Endodermal cell (in vitro differentiated cells): Measurements from ENCODE around the gene SLC16A12. TPM values are rescaled to one million over a fixed set of nuclear protein-coding genes. Genes with fewer than 3 reads are reported as not detected.

Experiments
- DNase-seq: peaks from one replicate; pipeline ENCODE4 v3.0.0-alpha.2; 2017
- H3K27ac ChIP-seq: 2 replicates; pipeline ENCODE4 v1.5.1; 2013; ENCODE audit warnings: mild to moderate bottlenecking, low read depth, low read length, moderate library complexity
- H3K27me3 ChIP-seq: 2 replicates; pipeline ENCODE4 v1.6.1; 2013; ENCODE audit warnings: mild to moderate bottlenecking, low read length, moderate library complexity; ENCODE audit not compliant: insufficient read depth, control insufficient read depth, poor library complexity, severe bottlenecking
- H3K36me3 ChIP-seq: 2 replicates; pipeline ENCODE4 v1.7.0; 2013; ENCODE audit warnings: mild to moderate bottlenecking, low read length, moderate library complexity; ENCODE audit not compliant: control insufficient read depth, insufficient read depth
- H3K4me1 ChIP-seq: one replicate; pipeline ENCODE4 v1.7.0; 2013; ENCODE audit warnings: low read length; ENCODE audit not compliant: control insufficient read depth, insufficient read depth
- H3K4me3 ChIP-seq: 2 replicates; pipeline ENCODE4 v1.5.1; 2013; ENCODE audit warnings: mild to moderate bottlenecking, low read length, moderate library complexity
- H3K9ac ChIP-seq: 2 replicates; pipeline ENCODE4 v1.6.1; 2013; ENCODE audit warnings: mild to moderate bottlenecking, low read length, moderate library complexity; ENCODE audit not compliant: poor library complexity, severe bottlenecking; ENCODE audit errors: extremely low read depth
- H3K9me3 ChIP-seq: 2 replicates; pipeline ENCODE4 v1.6.1; 2013; ENCODE audit warnings: mild to moderate bottlenecking, low read length, moderate library complexity; ENCODE audit not compliant: control insufficient read depth
- H3K27ac Mint-ChIP-seq: 2 replicates; pipeline ENCODE4 v1.8.0; 2020; ENCODE audit warnings: mixed read lengths
- H3K27me3 Mint-ChIP-seq: 2 replicates; pipeline ENCODE4 v1.8.0; 2021; ENCODE audit warnings: mild to moderate bottlenecking, mixed read lengths; ENCODE audit not compliant: insufficient read depth
- H3K36me3 Mint-ChIP-seq: 2 replicates; pipeline ENCODE4 v1.8.0; 2020; ENCODE audit warnings: low read depth, mixed read lengths
- H3K4me1 Mint-ChIP-seq: 2 replicates; pipeline ENCODE4 v1.8.0; 2020; ENCODE audit warnings: mixed read lengths
- H3K4me3 Mint-ChIP-seq: 2 replicates; pipeline ENCODE4 v1.8.0; 2020; ENCODE audit warnings: mild to moderate bottlenecking, moderate library complexity, mixed read lengths
- H3K9me3 Mint-ChIP-seq: 2 replicates; pipeline ENCODE4 v1.8.0; 2020; ENCODE audit warnings: mild to moderate bottlenecking, mixed read lengths
- CTCF ChIP-seq: fragments of 200-600 bp; sonication (generic); conservative IDR thresholded peaks from 2 replicates; pipeline ENCODE4 v1.5.0; 2021; ENCODE audit warnings: antibody characterized with exemption, mild to moderate bottlenecking
- WGBS, 2 experiments: methylation state at CpG; one replicate each; pipeline versions ENCODE4 v1.1.5 to v1.1.7; 2013; ENCODE audit warnings: missing lambda C conversion rate in 2 of 2, mixed read lengths in 1 of 2; ENCODE audit not compliant: insufficient coverage in 1 of 2, insufficient read length in 1 of 2; 5-methylcytosine and 5-hydroxymethylcytosine counted together
- total RNA-seq, 2 donors: library from RNA; stranded (reverse); fragmentation: NEBNext Ultra II Directional in 1 of 2; extraction: Animal tissue kit (Norgen Biotek cat#: 25700) in 1 of 2; gene quantifications; 2 replicates in 1 of 2; 3 replicates in 1 of 2; pipeline ENCODE4 v1.2.1, GENCODE V29; 2021

SLC16A12 gene
- total RNA-seq, 2 donors from 2014 or later = 0.33 to 2.3 TPM

- H3K27me3 ChIP-seq = no peaks in the 10 kb centered on the region
- no peaks in the 10 kb centered on the region for H3K36me3 ChIP-seq
- peaks cover 11% of the 10 kb centered on the region for H3K9me3 ChIP-seq
- Mint-ChIP-seq H3K4me3 (no peak overlapping the region), H3K9me3 (no peaks in the 10 kb centered on the region), H3K4me1 (no peaks in the 10 kb centered on the region), H3K36me3 (peaks cover 7% of the 10 kb centered on the region), H3K27ac (no peak overlapping the region), H3K27me3 (no peaks in the 10 kb centered on the region)
- H3K9ac ChIP-seq = no peak overlapping the region
- WGBS, 2 experiments = 96% methylated on average over 1 of the region's 1 CpG; no CpG with 5 or more reads in 1 of the 2 experiments
- H3K4me1 ChIP-seq = no peaks in the 10 kb centered on the region
- no peak overlapping the region for H3K27ac ChIP-seq
- DNase-seq = no peak
- no peak for TF ChIP-seq CTCF
- H3K4me3 ChIP-seq = no peak overlapping the region
These were observed 39.0 kb upstream of the SLC16A12 start for GRCh38 chr10:89574368-89574767.

GRCh38 chr10:89567576-89568245 lies 32.3 kb upstream of the SLC16A12 start:
- no CpG with 5 or more reads among the region's 3 CpGs for WGBS, 2 experiments
- no peak overlapping the region for H3K4me3 ChIP-seq
- Mint-ChIP-seq H3K9me3 (no peaks in the 10 kb centered on the region), H3K4me1 (peaks cover 16% of the 10 kb centered on the region), H3K4me3 (no peak overlapping the region), H3K27me3 (no peaks in the 10 kb centered on the region), H3K36me3 (no peaks in the 10 kb centered on the region), H3K27ac (no peak overlapping the region)
- no peaks in the 10 kb centered on the region for H3K9me3 ChIP-seq
- TF ChIP-seq CTCF = no peak
- H3K36me3 ChIP-seq = no peaks in the 10 kb centered on the region
- DNase-seq = no peak
- H3K9ac ChIP-seq = no peak overlapping the region
- H3K4me1 ChIP-seq = peaks cover 9% of the 10 kb centered on the region
- no peaks in the 10 kb centered on the region for H3K27me3 ChIP-seq
- H3K27ac ChIP-seq = no peak overlapping the region

GRCh38 chr10:89566992-89567391 lies 31.6 kb upstream of the SLC16A12 start:
- H3K27me3 Mint-ChIP-seq = peaks cover 1% of the 10 kb centered on the region
- Histone ChIP-seq H3K4me1 (peaks cover 15% of the 10 kb centered on the region), H3K4me3 (no peak overlapping the region), H3K9ac (no peak overlapping the region), H3K27me3 (no peaks in the 10 kb centered on the region), H3K27ac (no peak overlapping the region), H3K36me3 (no peaks in the 10 kb centered on the region), H3K9me3 (no peaks in the 10 kb centered on the region)
- peaks cover 23% of the 10 kb centered on the region for H3K4me1 Mint-ChIP-seq
- TF ChIP-seq CTCF = no peak
- H3K4me3 Mint-ChIP-seq = no peak overlapping the region
- no peak for DNase-seq
- H3K36me3 Mint-ChIP-seq = no peaks in the 10 kb centered on the region
- no peak overlapping the region for H3K27ac Mint-ChIP-seq
- 73 to 80% methylated on average over 2 to 3 of the region's 3 CpGs for WGBS, 2 experiments
- no peaks in the 10 kb centered on the region for H3K9me3 Mint-ChIP-seq
